HUDEP-2 (cell line): Measurements from ENCODE around the gene FANCC.

ENCODE experiments used
- DNase-seq, 76 experiments: peaks; one replicate each; lab custom pipeline; 2025; ENCODE audit not compliant: unreplicated experiment in 76 of 76; lab: John Stamatoyannopoulos, UW

FANCC gene

DNA sequence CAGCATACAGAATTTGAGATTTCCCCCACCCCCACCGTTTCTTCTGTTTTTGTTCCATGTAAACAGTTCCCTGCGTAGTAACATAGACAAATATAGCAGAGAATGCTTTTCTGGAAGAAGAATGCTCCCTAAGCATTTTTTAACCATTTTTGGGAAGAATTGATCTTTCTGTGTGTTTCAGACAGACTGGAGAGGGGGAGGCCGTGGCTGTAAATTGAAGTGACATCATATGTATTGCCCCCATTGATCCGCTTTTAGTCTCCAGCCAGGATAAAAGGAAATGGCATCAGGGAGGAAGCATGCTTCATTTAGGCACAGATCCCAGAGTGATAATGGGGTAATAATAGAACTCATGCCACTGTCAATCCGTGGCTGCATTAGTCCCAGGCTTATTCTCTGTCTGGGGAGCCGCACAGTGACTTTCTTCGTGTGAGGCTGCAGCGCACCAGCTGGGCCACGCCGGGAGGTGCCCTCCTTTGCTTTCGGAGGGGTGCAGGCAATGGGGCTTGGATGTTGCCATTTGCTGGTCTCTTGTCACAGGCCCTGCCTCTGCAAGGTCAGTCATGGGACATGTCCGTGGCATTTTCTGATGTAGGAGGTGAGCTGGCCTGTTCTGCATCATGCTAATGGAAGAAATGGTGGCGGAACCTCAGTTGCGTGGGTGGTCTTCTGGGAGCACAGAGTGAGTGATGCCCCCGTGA is 261.5 kb downstream of the FANCC start:
- no peak for DNase-seq

- no peak for DNase-seq
Observed at GRCh38 chr9:95055334-95055850, 262.1 kb downstream of the FANCC start.

DNA sequence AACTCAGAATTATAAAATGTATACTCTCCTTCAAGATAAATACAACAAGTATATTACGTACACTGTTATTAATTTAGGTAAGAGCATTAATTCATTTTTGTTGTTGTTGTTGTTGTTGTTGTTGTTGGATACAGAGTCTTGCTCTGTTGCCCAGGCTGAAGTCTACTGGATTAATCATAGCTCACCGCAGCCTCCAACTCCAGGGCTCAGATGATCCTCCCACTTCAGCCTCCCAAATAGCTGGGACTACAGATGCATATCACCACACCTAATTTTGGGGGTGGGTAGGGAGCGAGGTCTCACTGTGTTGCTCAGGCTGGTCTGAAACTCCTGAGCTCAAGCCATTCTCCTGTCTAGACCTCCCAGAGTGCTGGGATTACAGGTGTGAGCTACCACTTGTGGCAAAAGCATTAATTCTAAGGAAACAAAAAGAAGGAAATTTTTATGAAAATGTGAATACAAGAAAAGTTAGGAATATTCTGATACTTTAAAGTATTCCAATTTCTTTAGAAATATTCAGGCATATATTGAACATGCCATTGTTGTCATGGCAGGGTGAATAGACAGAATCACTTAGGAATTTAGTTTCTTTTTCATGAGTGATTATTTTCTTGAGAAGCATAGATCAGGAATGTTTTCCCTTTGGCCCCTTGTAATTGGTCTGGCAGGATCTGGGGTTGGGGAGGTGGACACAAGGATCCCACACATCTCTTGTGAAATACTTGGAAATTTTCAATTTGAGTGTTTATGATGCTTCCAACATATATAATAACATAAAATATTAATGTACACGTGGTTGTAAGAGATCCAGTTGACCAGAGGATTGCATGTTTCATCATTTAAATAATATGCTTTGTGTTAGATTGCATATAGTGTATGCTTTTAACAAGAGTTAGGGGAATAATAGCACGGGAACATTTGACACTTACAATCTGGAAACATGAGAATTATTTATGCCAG is 263.6 kb downstream of the FANCC start:
- no peak for DNase-seq

DNA sequence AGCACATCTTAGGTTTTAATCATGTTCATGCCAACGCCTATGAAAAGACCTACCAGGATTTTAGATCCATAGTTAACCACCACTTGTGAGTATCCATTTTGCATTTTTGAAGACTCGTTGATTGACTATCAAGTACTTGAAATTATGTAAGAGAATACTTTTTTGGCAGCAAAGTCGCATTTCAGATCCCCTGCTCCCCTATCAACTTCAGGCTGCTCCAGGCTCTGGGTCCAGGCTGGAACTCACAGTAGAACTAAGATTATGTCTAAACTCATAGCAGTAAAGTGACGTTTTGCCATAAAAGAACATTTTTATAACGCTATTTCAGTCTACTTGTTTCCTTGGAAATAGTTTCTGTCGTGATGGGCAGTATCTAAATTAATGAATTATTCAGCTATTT is 267.7 kb downstream of the FANCC start:
- no peak for DNase-seq
